NCI-H510A treated with DMSO at 0.1 percent for 48 hours (cell line): ENCODE measurements around the gene MC5R.

Source experiments
- DNase-seq: peaks from one replicate; lab custom pipeline; 2025; lab: John Stamatoyannopoulos, UW

Gene MC5R

GRCh38 chr18:13849791-13850190 is 25.8 kb downstream of the MC5R start:
- DNase-seq: no peak

GRCh38 chr18:13862898-13863297 is 38.9 kb downstream of the MC5R start:
- peak; percentile 4 for DNase-seq

- DNase-seq: no peak
These were observed 44.7 kb downstream of the MC5R start for GRCh38 chr18:13868501-13869271.

DNA sequence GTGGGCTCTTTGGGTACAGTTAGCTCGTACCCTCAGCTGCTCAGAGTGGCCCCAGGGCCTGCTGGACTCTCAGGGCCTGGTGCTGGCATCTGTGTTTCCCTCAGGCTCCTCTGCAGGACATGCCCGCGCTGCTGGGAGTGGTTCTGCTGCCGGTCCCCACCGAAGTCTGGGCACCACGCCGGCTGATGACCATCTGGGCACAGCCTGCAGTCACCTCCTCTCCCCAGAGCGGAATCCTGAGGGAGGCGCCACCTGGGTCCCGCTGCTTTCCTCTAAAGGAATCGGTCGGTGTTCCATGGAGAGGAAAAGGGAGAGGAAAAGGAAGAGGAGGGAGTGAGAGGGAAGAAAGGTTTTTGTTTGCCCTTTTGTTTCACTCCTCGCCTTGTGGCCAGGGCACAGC is 47.8 kb downstream of the MC5R start:
- DNase-seq: no peak

- no peak for DNase-seq
These were observed 48.4 kb downstream of the MC5R start for GRCh38 chr18:13872373-13872772.

GRCh38 chr18:13872932-13873331 is 49.0 kb downstream of the MC5R start:
- no peak for DNase-seq

- DNase-seq: no peak
These were observed 50.6 kb downstream of the MC5R start for GRCh38 chr18:13874558-13874957.
